B cell (primary cell): ENCODE results near the gene FOXL2NB.

ENCODE experiments used
- EZH2 ChIP-seq: IDR thresholded peaks from 2 replicates; pipeline ENCODE4 v1.6.1; 2012; ENCODE audit warnings: borderline replicate concordance, low read depth, mild to moderate bottlenecking, moderate library complexity, low read length; ENCODE audit not compliant: insufficient read depth, poor library complexity, severe bottlenecking
- TF ChIP-seq, protein P1 (sequence below): fragments of 200-600 bp; IDR thresholded peaks from one replicate; pipeline ENCODE4 v1.8.0; 2022; ENCODE audit warnings: antibody characterized with exemption, mild to moderate bottlenecking

DNA sequence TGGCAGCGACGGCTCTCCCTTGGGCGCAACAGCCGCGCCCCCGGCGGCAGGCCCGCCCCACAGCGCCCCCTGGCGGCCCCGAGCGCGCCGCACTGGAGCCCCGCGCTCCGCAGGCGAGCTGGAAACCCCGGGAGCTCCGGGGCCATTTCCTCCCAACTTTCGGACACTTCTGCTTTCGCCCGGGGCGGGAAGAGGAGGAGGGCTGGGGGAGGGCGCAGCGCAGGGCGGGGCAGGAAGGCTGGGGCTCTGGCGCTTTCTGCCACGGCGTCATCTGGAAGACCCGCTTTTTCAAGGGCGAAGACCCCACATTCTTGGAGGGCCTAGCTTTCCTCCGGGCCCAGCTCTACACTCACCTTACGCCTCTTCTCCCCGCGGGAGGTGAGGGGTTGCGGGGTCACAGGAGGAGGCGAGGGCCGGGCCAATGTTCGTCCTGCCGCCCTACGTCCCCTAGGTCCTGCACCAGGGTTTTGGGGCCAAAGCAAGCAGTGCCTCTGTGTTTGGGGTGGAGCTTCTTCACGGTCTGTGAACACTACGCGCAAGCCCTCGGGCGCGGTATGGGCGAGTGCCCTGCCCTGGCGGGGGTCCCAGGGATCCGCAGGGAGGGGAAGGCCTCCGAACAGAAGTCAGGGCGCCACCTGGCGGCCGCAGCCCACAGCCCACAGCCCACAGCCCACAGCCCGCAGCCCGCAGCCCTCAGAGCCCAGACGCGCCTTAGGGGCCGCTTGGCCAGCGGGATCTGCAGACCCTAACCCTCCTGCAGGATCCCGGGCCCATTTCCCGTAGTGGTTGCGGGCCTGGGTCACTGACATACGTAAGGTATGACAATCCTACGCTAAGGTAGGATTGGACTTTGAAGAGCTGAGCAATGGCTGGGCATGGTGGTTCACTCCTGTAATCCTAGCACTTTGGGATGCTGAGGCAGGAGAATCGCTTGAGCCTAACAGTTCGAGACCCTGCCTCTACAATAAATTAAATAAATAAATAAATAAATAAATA is 31.2 kb upstream of the FOXL2NB start:
- TF ChIP-seq, protein P1, sequence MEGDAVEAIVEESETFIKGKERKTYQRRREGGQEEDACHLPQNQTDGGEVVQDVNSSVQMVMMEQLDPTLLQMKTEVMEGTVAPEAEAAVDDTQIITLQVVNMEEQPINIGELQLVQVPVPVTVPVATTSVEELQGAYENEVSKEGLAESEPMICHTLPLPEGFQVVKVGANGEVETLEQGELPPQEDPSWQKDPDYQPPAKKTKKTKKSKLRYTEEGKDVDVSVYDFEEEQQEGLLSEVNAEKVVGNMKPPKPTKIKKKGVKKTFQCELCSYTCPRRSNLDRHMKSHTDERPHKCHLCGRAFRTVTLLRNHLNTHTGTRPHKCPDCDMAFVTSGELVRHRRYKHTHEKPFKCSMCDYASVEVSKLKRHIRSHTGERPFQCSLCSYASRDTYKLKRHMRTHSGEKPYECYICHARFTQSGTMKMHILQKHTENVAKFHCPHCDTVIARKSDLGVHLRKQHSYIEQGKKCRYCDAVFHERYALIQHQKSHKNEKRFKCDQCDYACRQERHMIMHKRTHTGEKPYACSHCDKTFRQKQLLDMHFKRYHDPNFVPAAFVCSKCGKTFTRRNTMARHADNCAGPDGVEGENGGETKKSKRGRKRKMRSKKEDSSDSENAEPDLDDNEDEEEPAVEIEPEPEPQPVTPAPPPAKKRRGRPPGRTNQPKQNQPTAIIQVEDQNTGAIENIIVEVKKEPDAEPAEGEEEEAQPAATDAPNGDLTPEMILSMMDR, result peak; percentile 89
- TF ChIP-seq EZH2, result no peak
